Ishikawa (cell line): ENCODE data around the gene PRDM16.

Source experiments
- EP300 ChIP-seq: IDR thresholded peaks from 2 replicates; pipeline ENCODE4 v1.6.1; 2012; ENCODE audit warnings: borderline replicate concordance
- TF ChIP-seq, protein P1 (sequence below): IDR thresholded peaks from 2 replicates; pipeline ENCODE4 v1.6.1; 2012

DNA sequence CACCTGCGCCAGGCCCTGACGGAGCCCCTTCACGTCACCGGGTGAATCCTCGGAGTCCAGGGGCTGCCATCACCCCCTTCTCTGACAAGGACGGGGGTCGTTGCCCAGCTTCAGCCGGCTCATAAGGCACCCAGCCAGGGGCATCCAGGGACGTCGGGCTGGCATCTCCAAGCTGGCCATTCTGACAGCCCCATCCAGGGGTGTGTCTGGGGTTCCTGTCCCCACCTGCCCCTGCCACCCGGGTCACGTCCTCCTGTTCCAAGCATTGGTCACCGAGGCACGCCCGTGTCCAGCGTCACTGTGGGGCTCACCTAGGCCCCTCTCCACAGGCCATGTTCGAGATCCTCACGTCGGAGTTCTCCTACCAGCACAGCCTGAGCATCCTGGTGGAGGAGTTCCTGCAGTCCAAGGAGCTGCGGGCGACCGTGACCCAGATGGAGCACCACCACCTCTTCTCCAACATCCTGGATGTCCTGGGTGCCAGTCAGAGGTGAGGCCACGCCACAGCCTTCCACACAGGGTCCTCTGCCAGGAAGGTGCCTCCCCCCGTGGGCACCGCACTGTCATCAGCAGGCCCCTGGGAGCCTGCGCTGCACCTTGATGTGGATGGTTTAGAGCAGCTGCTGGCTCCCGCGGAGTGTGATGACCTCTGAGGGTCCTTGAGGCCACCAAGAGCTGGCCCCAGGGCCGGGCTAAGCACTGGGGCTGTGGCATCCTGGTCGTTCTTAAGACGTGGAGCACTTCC, 400.3 kb downstream of the PRDM16 start:
- TF ChIP-seq EP300 = no peak
- TF ChIP-seq, protein P1, sequence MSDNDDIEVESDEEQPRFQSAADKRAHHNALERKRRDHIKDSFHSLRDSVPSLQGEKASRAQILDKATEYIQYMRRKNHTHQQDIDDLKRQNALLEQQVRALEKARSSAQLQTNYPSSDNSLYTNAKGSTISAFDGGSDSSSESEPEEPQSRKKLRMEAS = no peak
